Ovary (tissue), 3 donors: ENCODE data around the gene MANEAL.

Experiments used
- EP300 ChIP-seq: sonication (generic); formaldehyde crosslinking; IDR thresholded peaks from one replicate; pipeline ENCODE4 v1.6.1; 2017; ENCODE audit warnings: antibody characterized with exemption
- POLR2A ChIP-seq: fragments of 450-650 bp; IDR thresholded peaks from one replicate; pipeline ENCODE4 v1.6.1; 2017; ENCODE audit warnings: antibody characterized with exemption, mild to moderate bottlenecking, moderate library complexity
- TF ChIP-seq, protein P1 (sequence below), 3 donors: fragments of 450-650 bp in 2 of 3; fragments of 200-600 bp in 1 of 3; IDR thresholded peaks; one replicate each; pipeline versions ENCODE4 v1.5.1 to v1.8.0; 2016 to 2022; ENCODE audit warnings: antibody characterized with exemption in 3 of 3, mild to moderate bottlenecking in 1 of 3
- donor health status: DM: no; HTN: no; CAD: no.

DNA sequence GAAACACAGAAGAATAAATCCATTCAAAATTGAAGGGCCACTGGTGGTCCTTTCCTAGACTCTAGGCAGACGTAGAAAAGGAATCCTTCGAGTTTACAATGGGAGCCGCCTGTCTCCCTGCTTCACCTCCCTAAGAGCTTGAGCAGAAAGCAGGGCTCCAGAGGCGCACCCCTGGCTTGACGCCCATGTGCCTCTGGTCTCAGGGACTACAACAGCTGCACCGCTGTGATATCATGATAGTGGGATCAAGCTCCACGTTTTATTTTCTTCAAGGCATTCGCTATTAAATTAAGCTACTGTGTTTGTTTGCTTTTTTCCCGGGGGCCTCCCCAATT lies 13.5 kb downstream of the MANEAL start:
- TF ChIP-seq, protein P1, sequence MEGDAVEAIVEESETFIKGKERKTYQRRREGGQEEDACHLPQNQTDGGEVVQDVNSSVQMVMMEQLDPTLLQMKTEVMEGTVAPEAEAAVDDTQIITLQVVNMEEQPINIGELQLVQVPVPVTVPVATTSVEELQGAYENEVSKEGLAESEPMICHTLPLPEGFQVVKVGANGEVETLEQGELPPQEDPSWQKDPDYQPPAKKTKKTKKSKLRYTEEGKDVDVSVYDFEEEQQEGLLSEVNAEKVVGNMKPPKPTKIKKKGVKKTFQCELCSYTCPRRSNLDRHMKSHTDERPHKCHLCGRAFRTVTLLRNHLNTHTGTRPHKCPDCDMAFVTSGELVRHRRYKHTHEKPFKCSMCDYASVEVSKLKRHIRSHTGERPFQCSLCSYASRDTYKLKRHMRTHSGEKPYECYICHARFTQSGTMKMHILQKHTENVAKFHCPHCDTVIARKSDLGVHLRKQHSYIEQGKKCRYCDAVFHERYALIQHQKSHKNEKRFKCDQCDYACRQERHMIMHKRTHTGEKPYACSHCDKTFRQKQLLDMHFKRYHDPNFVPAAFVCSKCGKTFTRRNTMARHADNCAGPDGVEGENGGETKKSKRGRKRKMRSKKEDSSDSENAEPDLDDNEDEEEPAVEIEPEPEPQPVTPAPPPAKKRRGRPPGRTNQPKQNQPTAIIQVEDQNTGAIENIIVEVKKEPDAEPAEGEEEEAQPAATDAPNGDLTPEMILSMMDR (IDR thresholded peaks at IDR 0.05): no peak
- no peak for TF ChIP-seq POLR2A
- TF ChIP-seq EP300: no peak
